NCI-H524 (cell line): ENCODE data around the gene TSNAX.
A peak's percentile ranks its signal among the peaks of the same experiment; 100 is the strongest.

ENCODE experiments used
- DNase-seq, 2 experiments: peaks; one replicate each; lab custom pipeline; 2025; lab: John Stamatoyannopoulos, UW

Gene TSNAX

DNA sequence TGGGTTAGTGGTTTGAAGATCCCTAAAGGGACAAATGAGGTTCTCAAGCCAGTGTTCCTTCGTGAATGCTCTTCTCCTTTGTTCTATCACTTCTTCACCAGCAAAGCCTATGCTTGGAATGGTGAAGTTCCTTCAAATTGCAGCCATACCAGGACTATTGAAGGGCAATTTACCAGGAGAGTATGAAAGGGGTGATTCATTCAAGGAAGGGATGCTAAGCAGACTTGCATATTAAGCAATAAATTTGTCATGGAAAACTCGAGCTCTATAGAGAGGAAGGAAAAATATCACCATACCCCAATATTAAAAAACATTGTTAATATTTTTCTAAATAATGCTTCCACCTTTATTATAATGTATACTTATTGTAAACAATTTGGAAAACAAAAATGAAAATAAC is 9.3 kb upstream of the TSNAX start:
- no peak for DNase-seq

DNA sequence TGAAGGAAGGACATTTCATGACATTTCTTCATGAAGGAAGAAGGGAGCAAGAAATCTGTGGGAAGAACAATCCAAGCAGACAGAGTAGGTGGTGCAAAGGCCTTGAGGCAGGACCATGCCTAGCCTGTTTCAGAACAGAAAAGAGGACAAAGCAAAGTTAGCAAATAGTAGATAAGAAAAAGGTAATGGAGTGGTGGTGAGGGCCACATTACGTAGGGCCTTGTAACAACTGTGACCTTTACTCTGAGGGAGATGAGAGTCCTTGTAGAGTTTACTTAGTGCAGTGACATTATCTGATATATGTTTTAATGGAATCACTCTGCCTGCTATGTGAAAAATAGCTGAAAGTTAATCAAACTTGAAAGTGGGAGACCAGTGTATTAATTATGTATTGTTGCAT is 6.4 kb upstream of the TSNAX start:
- no peak for DNase-seq

DNA sequence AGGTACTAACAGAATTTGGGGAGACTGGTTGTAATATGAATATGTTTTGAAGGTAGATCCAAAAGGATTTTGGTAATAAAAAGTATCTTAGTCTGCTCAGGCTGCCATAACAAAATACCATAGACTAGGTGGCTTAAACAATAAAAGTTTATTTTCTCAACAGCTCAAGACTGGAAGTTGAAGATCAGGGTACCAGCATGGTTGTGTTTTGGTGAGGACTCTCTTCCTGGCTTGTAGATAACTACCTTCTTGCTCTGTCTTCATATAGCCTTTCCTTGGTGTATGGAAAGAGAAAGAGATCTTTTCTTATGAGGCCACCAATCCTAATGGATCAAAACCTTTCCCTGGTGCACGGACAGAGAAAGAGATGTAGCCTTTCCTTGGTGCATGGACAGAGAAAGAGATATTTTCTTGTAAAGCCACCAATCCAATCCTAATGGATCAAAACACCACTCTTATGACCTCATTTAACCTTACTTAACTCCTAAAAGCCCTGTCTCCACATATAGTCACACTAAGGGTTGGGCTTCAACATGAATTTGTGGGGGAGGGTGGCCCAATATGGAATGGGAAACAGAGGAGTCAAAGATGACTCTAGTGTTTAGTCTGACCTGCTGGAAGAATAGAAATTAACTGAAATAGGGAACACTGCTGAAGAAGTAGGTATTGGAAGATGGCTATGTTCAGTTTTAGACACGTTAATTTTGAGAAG is 5.4 kb upstream of the TSNAX start:
- no peak for DNase-seq

DNA sequence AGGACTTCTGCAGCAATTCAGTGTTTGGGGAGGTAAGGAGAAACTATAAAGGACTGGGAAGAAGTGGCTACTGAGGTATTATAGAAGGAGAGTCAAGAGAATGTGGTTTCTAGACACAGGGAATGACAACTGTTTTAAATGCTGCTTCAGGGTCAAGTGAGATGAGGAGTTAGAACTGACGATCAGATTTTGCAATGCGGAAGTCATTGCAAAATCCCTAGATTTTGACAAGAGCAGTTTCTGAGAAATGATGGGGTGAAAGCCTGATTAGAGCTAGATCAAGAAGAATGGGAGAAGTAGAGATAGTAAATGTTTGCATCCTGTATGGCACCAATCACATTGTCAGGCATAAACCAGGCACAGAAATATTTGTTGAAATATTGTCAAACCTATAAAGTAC is 4.7 kb upstream of the TSNAX start:
- DNase-seq = no peak

- no peak for DNase-seq
Observed at GRCh38 chr1:231526536-231526935, 1.9 kb upstream of the TSNAX start.

- peak in 1 of 2 experiments; percentile 29 for DNase-seq
Observed at GRCh38 chr1:231527586-231528171, 790 bp upstream of the TSNAX start.

DNA sequence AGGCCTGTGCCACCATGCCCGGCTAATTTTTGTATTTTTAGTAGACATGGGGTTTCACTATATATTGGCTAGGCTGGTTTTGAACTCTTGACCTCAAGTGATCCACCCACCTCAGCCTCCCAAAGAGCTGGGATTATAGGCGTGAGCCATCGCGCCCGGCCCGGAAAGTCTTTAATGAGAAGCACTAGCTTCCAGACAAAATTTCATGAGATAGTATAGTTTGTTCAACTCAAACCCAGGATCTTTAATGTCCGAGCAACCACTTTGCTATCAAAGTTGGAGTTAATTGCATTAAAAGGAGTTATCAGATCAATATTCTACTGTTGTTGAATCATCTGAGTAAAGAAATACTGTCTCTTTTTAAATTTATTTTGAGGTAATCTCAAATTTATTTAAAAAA is 4.8 kb downstream of the TSNAX start:
- DNase-seq = no peak

DNA sequence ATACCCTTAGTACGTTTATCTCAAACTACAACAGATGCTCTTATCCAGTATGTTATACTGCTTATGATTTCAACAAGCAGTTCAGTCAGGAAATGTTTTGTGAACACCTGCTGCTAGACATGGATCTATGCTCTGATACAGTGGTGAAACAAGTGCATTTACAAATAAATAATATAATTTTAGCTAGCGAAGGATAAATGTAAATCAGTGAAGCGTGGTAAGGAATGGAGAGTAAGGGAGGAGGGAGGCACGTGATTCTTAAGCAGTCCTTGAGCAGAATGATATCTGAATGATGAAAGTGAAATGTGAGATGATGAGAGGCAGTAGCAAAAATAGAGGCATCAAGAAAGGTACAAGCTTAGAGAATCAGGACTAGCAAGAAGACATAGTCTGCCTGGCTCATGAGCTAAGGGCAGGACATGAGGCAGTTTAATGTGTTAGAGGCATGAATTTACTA is 6.3 kb downstream of the TSNAX start:
- DNase-seq = peak; percentile 39 to 52

GRCh38 chr1:231536099-231536498 is 7.6 kb downstream of the TSNAX start:
- DNase-seq = no peak

DNA sequence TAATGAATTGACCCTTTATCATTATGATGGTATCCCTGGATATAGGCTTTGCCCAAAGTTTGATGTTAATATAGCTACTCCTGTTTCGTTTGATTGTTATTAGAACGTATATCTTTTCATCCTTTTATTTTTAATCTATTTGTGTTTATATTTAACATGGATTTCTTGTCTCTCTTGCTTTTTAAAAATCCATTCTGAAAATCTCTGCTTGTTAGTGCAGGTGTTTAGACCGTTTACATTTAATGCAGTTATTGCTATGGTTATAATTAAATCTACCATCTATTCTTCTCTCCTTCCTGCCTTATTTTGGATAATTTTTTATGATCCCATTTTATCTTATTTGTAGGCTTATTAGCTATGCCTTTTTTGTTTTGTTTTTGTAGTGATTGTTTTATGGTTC is 12.4 kb downstream of the TSNAX start:
- no peak for DNase-seq

- no peak for DNase-seq
Observed at GRCh38 chr1:231541842-231542241, 13.4 kb downstream of the TSNAX start.

DNA sequence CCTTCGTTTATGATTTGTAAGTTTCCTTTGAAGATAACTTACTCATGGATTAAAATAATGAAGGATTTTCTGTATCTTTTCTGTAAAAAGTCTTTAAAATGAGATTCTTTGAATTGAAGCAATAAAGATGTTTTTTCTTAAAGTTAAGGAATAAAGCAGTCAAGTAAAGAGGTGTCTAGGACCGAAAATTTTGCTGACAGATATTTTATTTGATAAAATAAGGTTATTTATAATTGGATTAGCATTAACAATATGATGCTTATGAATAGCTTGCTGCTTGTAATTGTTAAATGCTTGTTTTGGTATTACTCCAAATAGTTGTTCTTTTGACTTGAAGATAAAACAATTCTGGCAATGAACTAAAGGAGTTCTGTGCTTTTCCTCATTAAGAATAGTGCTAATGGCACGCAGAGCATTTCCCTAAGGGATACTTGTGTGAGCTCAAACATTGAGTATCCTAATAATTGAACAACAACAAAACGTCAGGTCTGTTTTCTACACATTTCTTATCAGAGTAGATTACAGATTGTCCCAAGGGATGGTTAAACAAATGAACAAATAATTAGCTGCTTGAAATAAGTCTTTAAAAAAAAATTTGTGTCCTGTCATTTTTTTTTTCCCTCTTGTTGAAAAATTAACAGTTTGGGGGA is 16.6 kb downstream of the TSNAX start:
- no peak for DNase-seq

GRCh38 chr1:231546693-231547092 is 18.2 kb downstream of the TSNAX start:
- DNase-seq = peak; percentile 65 to 70

DNA sequence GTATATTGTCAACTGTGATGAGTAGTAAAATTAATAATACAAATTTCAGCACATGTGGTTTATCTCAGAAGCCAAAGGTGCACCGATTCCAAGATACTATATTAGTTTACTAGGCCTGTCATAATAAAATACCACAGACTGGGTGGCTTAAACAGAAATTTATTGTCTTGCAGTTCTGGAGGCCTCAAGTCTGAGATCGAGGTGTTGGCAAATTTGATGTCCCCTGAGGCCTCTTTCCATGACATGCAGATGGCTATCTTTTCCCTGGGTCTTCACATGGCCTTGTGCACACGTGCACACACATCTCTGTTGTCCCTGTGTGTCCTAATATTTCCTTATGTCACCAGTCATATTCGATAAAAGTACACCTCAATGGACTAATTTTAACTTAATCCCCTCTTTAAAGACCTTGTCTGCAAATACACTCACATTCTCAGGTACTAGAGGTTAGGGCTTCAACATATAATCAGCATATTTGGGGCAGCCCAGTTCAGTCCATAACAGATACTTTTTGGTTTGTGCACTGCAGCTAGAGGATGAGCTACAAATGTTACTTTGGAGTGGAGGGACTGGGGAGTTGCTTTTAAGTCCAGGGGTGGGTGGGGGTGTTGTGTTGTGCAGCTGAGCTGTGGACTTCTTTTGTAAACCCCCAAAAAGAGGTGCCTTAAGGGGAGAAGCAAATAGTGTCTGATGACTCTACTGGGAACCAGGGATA is 21.4 kb downstream of the TSNAX start:
- no peak for DNase-seq

DNA sequence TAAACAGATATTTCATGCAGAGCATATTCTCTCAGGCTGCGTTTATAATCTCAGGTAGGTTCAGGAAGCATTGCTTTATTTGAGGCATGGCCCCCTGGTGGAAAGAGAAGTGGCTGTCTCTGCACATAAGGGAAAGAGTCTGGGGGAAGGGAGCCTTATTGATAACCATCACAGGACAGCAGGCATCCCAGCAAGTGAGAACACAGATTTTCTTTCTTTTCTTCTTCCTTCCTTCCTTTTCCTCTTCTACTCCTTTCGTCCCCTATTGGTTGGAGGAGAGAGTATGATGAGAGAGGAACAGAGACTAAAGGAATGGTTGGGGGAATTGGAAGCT is 21.9 kb downstream of the TSNAX start:
- peak; percentile 4 to 38 for DNase-seq

DNA sequence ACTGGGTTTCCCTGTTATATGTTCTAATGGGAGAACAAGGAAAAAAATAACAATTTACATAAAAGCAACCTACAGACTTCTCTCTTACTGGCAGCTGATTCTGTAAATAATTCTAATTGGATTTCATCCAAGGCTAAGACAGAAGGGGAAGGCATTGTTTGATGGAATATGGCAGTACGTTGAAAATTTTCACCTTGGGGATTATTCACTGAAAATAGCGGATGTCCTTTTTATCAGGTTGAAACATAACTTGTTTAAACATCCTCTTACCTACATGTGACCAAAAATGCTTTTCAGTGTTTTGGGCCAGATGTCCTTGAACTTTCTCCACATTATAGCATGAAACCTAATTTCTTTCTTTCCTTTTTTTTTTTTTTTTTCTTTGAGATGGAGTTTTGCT is 24.9 kb downstream of the TSNAX start:
- DNase-seq = no peak

GRCh38 chr1:231554969-231555368 is 26.5 kb downstream of the TSNAX start:
- DNase-seq = no peak

DNA sequence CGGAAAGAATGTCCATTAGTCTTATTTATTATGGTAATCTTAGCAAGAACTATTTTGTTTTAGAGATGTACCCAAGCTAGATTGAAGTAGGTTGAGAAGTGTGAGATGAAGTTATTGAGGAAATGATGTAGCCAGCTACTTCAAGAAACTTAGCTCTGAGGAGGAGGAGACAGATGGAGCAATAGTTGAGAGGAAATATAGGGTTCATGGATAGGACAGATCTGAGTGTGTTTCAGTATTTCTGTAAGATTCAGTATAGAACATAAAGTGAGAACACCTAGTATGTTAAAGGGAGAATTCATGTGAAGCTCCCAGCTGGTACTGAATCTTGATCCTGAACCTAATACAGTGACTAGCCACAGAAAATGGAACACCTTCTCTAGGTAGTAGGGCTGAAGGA is 28.9 kb downstream of the TSNAX start:
- DNase-seq = no peak

DNA sequence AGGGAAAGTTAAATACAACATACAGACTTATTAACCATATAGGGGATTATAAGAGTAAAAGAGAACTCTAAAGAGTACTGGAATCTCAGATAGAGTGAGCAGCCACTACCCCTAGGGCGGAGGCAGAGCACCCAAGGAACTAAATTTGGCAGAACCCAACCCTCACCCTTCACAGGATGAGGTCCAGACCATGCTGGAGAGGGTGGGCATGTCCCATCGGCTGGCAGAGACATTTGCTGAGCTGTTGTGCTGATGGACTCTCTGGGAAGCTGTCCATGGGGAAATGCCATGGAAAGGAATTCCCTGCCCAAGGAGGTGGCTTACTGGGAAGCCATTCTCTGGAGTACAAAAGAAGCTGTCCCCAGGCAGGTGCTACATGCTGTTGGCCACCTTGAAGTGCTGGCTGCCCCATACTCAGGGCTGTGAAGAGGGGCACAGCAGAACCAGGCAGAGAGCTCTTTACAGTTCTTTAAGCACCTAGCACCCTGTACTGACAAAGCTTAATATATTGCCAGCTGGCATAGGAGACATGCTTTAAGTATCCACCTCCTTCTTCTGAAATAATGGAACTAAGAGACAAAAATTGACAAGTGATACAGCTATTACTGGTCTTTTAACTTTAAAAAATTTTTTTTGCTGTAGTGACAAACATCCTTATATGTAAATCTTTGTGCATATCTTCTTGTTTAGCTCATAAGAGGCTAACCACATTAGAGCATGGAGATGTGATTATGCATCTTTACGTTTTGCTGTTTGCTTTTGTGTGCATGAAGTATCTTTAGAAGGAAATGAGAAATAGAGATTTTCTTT is 29.6 kb downstream of the TSNAX start:
- DNase-seq = peak in 1 of 2 experiments; percentile 37

DNA sequence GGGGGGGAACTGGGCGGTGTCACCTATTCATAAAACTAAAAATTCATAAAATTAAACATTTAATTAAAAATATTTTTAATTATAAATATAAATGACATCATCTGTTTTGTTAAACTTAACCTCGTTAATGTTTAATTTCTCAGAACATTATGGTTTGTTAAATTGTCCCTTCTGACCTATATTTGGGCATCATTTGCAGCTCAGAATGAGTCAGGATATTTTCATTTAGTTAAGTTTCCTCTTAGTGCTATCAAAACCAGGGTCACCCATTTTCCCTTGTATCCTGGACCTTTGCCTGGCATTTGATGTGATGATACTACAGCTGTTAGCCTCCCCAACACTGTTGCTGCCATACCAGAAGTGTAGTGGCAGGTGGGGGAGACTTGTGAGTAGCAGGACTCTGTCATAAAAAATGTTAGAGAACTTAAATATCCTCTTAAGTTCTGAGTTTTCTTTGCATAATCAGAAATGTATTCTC is 30.3 kb downstream of the TSNAX start:
- DNase-seq = no peak

GRCh38 chr1:231561647-231562383 is 33.3 kb downstream of the TSNAX start:
- no peak for DNase-seq
